H1 (cell line): ENCODE results near the gene DNAJB11. TPM values are rescaled to one million over a fixed set of nuclear protein-coding genes. Genes with fewer than 3 reads are reported as not detected.

ENCODE experiments used
- CTCF ChIA-PET: fragments of 300-600 bp; sonication (Branson Sonifier 250); formaldehyde crosslinking; loops from one replicate; lab custom pipeline; 2021; ENCODE audit not compliant: partially characterized antibody; lab: Charles Lee
- POLR2A ChIA-PET: fragments of 300-600 bp; sonication (Branson Sonifier 250); formaldehyde crosslinking; loops from one replicate; lab custom pipeline; 2021; ENCODE audit warnings: inconsistent platforms; ENCODE audit not compliant: partially characterized antibody; lab: Charles Lee
- DNase-seq, 2 experiments: peaks; one replicate each; pipeline versions ENCODE4 v3.0.0 to v3.0.0-alpha.2; 2010 to 2022; ENCODE audit warnings: low spot score in 2 of 2, low read depth in 1 of 2, mixed read lengths in 1 of 2
- FAIRE-seq: peaks from 2 replicates; lab custom pipeline; 2011; peaks lifted over from hg19 to GRCh38; lab: Jason Lieb, UNC
- H2AFZ ChIP-seq: 2 replicates; pipeline ENCODE4 v1.8.1; 2012; ENCODE audit warnings: low read length, inconsistent platforms
- H2AK5ac ChIP-seq: 2 replicates; pipeline ENCODE4 v1.6.1; 2013; ENCODE audit warnings: low read depth, low read length
- H2BK120ac ChIP-seq: replicated peaks from 2 replicates; pipeline ENCODE3; 2013; ENCODE audit warnings: low read depth, low read length, inconsistent platforms
- H2BK12ac ChIP-seq: 2 replicates; pipeline ENCODE4 v1.6.1; 2013; ENCODE audit warnings: low read depth, low read length
- H2BK15ac ChIP-seq: 2 replicates; pipeline ENCODE4 v1.6.1; 2013; ENCODE audit warnings: low read length
- H2BK20ac ChIP-seq: 2 replicates; pipeline ENCODE4 v1.6.1; 2013; ENCODE audit warnings: low read length
- H2BK5ac ChIP-seq: 2 replicates; pipeline ENCODE4 v1.6.1; 2013; ENCODE audit warnings: low read depth, low read length
- H3K14ac ChIP-seq: 2 replicates; pipeline ENCODE4 v1.6.1; 2013; ENCODE audit warnings: inconsistent platforms; ENCODE audit not compliant: insufficient read length
- H3K18ac ChIP-seq: 2 replicates; pipeline ENCODE4 v1.6.1; 2013; ENCODE audit warnings: low read length; ENCODE audit errors: extremely low read depth
- H3K23ac ChIP-seq: 2 replicates; pipeline ENCODE4 v1.6.1; 2013; ENCODE audit warnings: inconsistent platforms; ENCODE audit not compliant: insufficient read length
- H3K23me2 ChIP-seq: 2 replicates; pipeline ENCODE4 v1.6.1; 2013; ENCODE audit warnings: low read depth, low read length
- H3K27ac ChIP-seq: 2 replicates; pipeline ENCODE4 v1.6.1; 2011; ENCODE audit warnings: low read depth, low read length, inconsistent platforms
- H3K27me3 ChIP-seq, 4 experiments: replicated peaks in 1 of 4; 1 replicate in 1 of 4; 2 replicates in 3 of 4; pipeline versions ENCODE4 v1.6.1 to v1.8.1; 2011 to 2013; ENCODE audit warnings: low read length in 3 of 4, mild to moderate bottlenecking in 3 of 4, inconsistent platforms in 2 of 4, mixed read lengths in 2 of 4, moderate library complexity in 1 of 4; ENCODE audit not compliant: control insufficient read depth in 3 of 4, insufficient read depth in 3 of 4; ENCODE audit errors: extremely low read depth in 1 of 4
- H3K36me3 ChIP-seq, 4 experiments: 2 replicates each; pipeline versions ENCODE4 v1.6.1 to v1.8.1; 2011 to 2013; ENCODE audit warnings: mild to moderate bottlenecking in 4 of 4, low read length in 3 of 4, moderate library complexity in 2 of 4, control low read depth in 1 of 4, inconsistent platforms in 1 of 4; ENCODE audit not compliant: insufficient read depth in 4 of 4, control insufficient read depth in 2 of 4
- H3K4ac ChIP-seq: replicated peaks from 2 replicates; pipeline ENCODE3; 2013; ENCODE audit warnings: low read length, low read depth, mixed read lengths, inconsistent platforms; ENCODE audit not compliant: insufficient read length
- H3K4me1 ChIP-seq, 4 experiments: replicated peaks in 1 of 4; 1 replicate in 1 of 4; 2 replicates in 3 of 4; pipeline versions ENCODE4 v1.6.1 to v1.8.1; 2011 to 2013; ENCODE audit warnings: low read length in 3 of 4, inconsistent platforms in 2 of 4, mixed read lengths in 1 of 4; ENCODE audit not compliant: insufficient read depth in 4 of 4, control insufficient read depth in 3 of 4
- H3K4me2 ChIP-seq, 2 experiments: 2 replicates each; pipeline versions ENCODE4 v1.6.1 to v1.8.1; 2011 to 2013; ENCODE audit warnings: low read depth in 2 of 2, low read length in 2 of 2, control low read depth in 1 of 2, inconsistent platforms in 1 of 2, mild to moderate bottlenecking in 1 of 2; ENCODE audit not compliant: insufficient read depth in 1 of 2
- H3K4me3 ChIP-seq, 4 experiments: fragments of 200-600, 300-600 bp in 1 of 4; sonication (generic), shearing (Covaris generic), sonication (Bioruptor Twin) in 1 of 4; 2 replicates each; pipeline versions ENCODE4 v1.5.1 to v1.8.1; 2011 to 2016; ENCODE audit warnings: low read length in 4 of 4, low read depth in 3 of 4, control low read depth in 2 of 4, inconsistent platforms in 2 of 4, mild to moderate bottlenecking in 2 of 4, mixed read lengths in 1 of 4, moderate library complexity in 1 of 4; ENCODE audit not compliant: insufficient read depth in 2 of 4; ENCODE audit errors: extremely low read depth in 1 of 4
- H3K56ac ChIP-seq: replicated peaks from 2 replicates; pipeline ENCODE3; 2013; ENCODE audit warnings: low read depth, mild to moderate bottlenecking, mixed read lengths, low read length, inconsistent platforms; ENCODE audit not compliant: insufficient read length
- H3K79me1 ChIP-seq: 2 replicates; pipeline ENCODE4 v1.6.1; 2013; ENCODE audit warnings: low read depth, low read length, control low read depth
- H3K79me2 ChIP-seq, 2 experiments: 2 replicates each; pipeline versions ENCODE4 v1.6.1 to v1.8.1; 2012 to 2013; ENCODE audit warnings: low read length in 2 of 2, mild to moderate bottlenecking in 2 of 2, inconsistent platforms in 1 of 2; ENCODE audit not compliant: insufficient read depth in 2 of 2, control insufficient read depth in 1 of 2
- H3K9ac ChIP-seq, 4 experiments: replicated peaks in 1 of 4; 1 replicate in 1 of 4; 2 replicates in 3 of 4; pipeline versions ENCODE4 v1.6.1 to v1.8.1; 2011 to 2013; ENCODE audit warnings: low read depth in 3 of 4, low read length in 3 of 4, control low read depth in 2 of 4, mild to moderate bottlenecking in 2 of 4, moderate library complexity in 2 of 4, inconsistent platforms in 1 of 4; ENCODE audit errors: extremely low read depth in 1 of 4
- H3K9me3 ChIP-seq, 2 experiments: 2 replicates each; pipeline versions ENCODE4 v1.6.1 to v1.8.1; 2012 to 2013; ENCODE audit warnings: mild to moderate bottlenecking in 2 of 2, moderate library complexity in 2 of 2, control low read depth in 1 of 2, inconsistent platforms in 1 of 2, low read depth in 1 of 2, low read length in 1 of 2, mixed read lengths in 1 of 2; ENCODE audit not compliant: insufficient read depth in 2 of 2
- H4K20me1 ChIP-seq, 2 experiments: replicated peaks in 1 of 2; 2 replicates each; pipeline versions ENCODE3 to v1.8.1; 2011 to 2013; ENCODE audit warnings: inconsistent platforms in 2 of 2, low read length in 2 of 2, mild to moderate bottlenecking in 1 of 2; ENCODE audit not compliant: insufficient read depth in 2 of 2, control insufficient read depth in 1 of 2
- H4K5ac ChIP-seq: 2 replicates; pipeline ENCODE4 v1.6.1; 2013; ENCODE audit warnings: low read length, low read depth, mixed read lengths, inconsistent platforms; ENCODE audit not compliant: insufficient read length
- H4K8ac ChIP-seq: 2 replicates; pipeline ENCODE4 v1.8.0; 2013; ENCODE audit warnings: mild to moderate bottlenecking, moderate library complexity, low read length, inconsistent platforms; ENCODE audit not compliant: insufficient read depth; ENCODE audit errors: extremely low read depth
- H4K91ac ChIP-seq: replicated peaks from 2 replicates; pipeline ENCODE3; 2013; ENCODE audit warnings: low read length, mixed read lengths, inconsistent platforms; ENCODE audit not compliant: insufficient read length
- KDM5A ChIP-seq: fragments of 200-600 bp; IDR thresholded peaks from 2 replicates; pipeline ENCODE4 v1.7.1; 2012; ENCODE audit warnings: mild to moderate bottlenecking, low read length, inconsistent platforms, mixed read lengths
- WGBS, 2 experiments: shearing (Covaris generic) in 1 of 2; methylation state at CpG; one replicate each; pipeline versions ENCODE4 v1.1.6 to v1.1.7; 2013 to 2015; ENCODE audit warnings: low lambda C conversion rate in 2 of 2, mixed read lengths in 2 of 2, inconsistent platforms in 1 of 2, low coverage in 1 of 2, missing lambda C conversion rate in 1 of 2; ENCODE audit not compliant: insufficient replicate concordance in 2 of 2, insufficient coverage in 1 of 2, insufficient read length in 1 of 2; ENCODE audit errors: extremely low coverage in 1 of 2, missing lambda C conversion rate in 1 of 2; 5-methylcytosine and 5-hydroxymethylcytosine counted together
- polyA plus RNA-seq, 7 experiments: library from polyadenylated mRNA; depleted of rRNA in 3 of 7; stranded (reverse) in 5 of 7; unstranded in 2 of 7; fragments of >200 nt in 5 of 7; fragments of 200-250 nt in 2 of 7; gene quantifications; 1 replicate in 5 of 7; 2 replicates in 1 of 7; 4 replicates in 1 of 7; pipeline versions ENCODE4 v1.2.1 to v1.2.3, GENCODE V29; 2011 to 2013; ENCODE audit warnings: missing spikeins in 2 of 7, mixed read lengths in 2 of 7
- total RNA-seq: library from RNA; stranded (reverse); fragmentation: NEBNext Ultra II Directional; extraction: Animal tissue kit (Norgen Biotek cat#: 25700); gene quantifications from 2 replicates; pipeline ENCODE4 v1.2.1, GENCODE V29; 2021

The DNAJB11 gene
- total and polyA plus RNA-seq, 2 of the 8 experiments (the other 6 are each of a cell fraction or from before 2014, with no cell fraction given), result 14.6 to 63.9 TPM

- ChIA-PET POLR2A (no interaction called here), CTCF (interaction anchor here (1.4 to 23.7 kb wide), 4 partner anchors 8 to 65 kb away, joined by 3 to 333 read pairs (median 14); partner anchors contain the start of gene AHSG)
- no peak overlapping the region for H4K91ac ChIP-seq
- no peak overlapping the region for H3K56ac ChIP-seq
- H2AFZ ChIP-seq, result no peak overlapping the region
- no peaks in the 10 kb centered on the region for H4K20me1 ChIP-seq
- H3K9me3 ChIP-seq, result no peaks in the 10 kb centered on the region
- no peak overlapping the region for H3K4me2 ChIP-seq
- no peak overlapping the region for H2AK5ac ChIP-seq
- H3K9ac ChIP-seq, result no peak overlapping the region
- H3K4ac ChIP-seq, result no peak overlapping the region
- no peaks in the 10 kb centered on the region for H3K79me1 ChIP-seq
- no peak overlapping the region for H2BK120ac ChIP-seq
- DNase-seq, result no peak
- H2BK20ac ChIP-seq, result no peak overlapping the region
- H3K18ac ChIP-seq, result no peak overlapping the region
- H3K23ac ChIP-seq, result no peak overlapping the region
- no peak for TF ChIP-seq KDM5A
- no peak overlapping the region for H4K8ac ChIP-seq
- no peak overlapping the region for H3K14ac ChIP-seq
- no peaks in the 10 kb centered on the region for H3K27me3 ChIP-seq
- H3K36me3 ChIP-seq, result no peaks in the 10 kb centered on the region
- no peaks in the 10 kb centered on the region for H3K4me1 ChIP-seq
- H3K27ac ChIP-seq, result no peak overlapping the region
- no peaks in the 10 kb centered on the region for H3K79me2 ChIP-seq
- no peak overlapping the region for H2BK5ac ChIP-seq
- H3K4me3 ChIP-seq, result no peak overlapping the region
- H2BK15ac ChIP-seq, result peak overlapping the region; percentile 36; the same call in 1 of the 2 replicates
- H4K5ac ChIP-seq, result no peak overlapping the region
- no peaks in the 10 kb centered on the region for H3K23me2 ChIP-seq
- FAIRE-seq, result no peak
- no peak overlapping the region for H2BK12ac ChIP-seq
- 93% methylated on average over 5 of the region's 5 CpGs; no CpG with 5 or more reads in 1 of the 2 experiments for WGBS, 2 experiments
Measured at GRCh38 chr3:186605561-186606545, 35.3 kb downstream of the DNAJB11 start.
